IPS DF 4.7 (cell line): ENCODE results near the gene JPT2.
"Not testable (repeated sequence)": the region's sequence is repeated elsewhere in the genome, so short reads cannot be mapped to it uniquely, and the experiment has no call there.

Experiments
- DNase-seq: peaks from one replicate; pipeline ENCODE4 v3.0.0-alpha.2; 2013; ENCODE audit warnings: low spot score; ENCODE audit errors: extremely low read depth

JPT2 gene

GRCh38 chr16:1731603-1732002 is 53.5 kb downstream of the JPT2 start:
- no peak for DNase-seq

DNA sequence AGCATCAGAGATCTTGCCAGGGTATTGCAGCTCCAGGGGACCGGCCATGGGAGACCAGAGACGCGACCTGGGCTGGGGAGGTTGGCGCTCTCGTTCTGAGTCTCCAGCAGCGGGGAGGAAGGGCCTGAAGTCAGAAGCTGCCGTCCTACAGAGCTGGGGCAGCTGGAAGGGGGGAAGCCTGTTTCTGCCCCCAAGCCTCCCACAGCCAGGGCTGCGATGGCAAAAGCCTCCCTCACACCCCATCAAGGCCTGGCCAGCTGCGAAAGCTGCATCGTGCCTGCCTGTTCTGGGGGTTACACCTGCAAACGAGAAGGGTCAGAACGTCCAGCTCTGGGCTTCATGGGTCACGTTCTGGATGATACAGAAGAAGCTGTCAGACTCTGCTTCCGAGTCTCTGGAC is 54.0 kb downstream of the JPT2 start:
- no peak for DNase-seq

DNA sequence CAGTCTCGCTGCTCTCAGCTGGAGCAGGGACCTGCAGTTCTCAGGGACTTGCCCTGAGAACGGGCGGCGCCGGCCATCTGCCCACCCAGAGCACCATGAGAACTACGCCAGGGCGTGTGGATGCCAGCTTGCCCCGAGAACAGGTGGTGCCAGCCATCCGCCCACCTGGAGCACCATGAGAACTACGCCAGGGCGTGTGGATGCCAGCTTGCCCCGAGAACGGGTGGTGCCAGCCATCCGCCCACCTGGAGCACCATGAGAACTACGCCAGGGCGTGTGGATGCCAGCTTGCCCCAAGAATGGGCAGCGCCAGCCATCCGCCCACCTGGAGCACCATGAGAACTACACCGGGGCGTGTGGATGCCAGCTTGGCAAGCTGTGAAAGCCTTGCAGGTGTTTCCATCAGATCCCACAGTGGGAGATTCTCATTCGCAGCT is 54.5 kb downstream of the JPT2 start:
- not testable (repeated sequence) for DNase-seq

DNA sequence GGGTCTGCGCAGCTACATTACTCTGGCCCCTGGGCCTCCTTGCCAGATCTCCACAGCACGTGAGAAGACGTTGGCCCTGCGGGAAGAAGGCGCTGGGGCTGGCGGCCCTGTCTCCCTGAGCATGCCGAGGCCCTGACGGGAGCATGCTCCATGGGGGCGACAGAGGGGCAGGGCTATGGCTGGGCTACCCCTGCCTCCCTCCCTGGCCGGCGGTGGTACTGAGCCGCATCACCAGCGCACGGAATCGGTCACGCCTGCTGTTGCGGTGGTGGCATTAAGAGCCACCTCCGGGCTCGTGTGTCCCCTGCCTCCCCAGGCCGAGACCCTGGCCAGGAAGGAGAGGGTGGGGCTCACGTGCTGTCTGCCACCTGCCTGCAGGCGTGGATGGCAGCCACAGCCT is 56.0 kb downstream of the JPT2 start:
- no peak for DNase-seq

GRCh38 chr16:1734816-1735215 is 56.7 kb downstream of the JPT2 start:
- DNase-seq = no peak

GRCh38 chr16:1740234-1740633 is 62.2 kb downstream of the JPT2 start:
- DNase-seq = no peak

DNA sequence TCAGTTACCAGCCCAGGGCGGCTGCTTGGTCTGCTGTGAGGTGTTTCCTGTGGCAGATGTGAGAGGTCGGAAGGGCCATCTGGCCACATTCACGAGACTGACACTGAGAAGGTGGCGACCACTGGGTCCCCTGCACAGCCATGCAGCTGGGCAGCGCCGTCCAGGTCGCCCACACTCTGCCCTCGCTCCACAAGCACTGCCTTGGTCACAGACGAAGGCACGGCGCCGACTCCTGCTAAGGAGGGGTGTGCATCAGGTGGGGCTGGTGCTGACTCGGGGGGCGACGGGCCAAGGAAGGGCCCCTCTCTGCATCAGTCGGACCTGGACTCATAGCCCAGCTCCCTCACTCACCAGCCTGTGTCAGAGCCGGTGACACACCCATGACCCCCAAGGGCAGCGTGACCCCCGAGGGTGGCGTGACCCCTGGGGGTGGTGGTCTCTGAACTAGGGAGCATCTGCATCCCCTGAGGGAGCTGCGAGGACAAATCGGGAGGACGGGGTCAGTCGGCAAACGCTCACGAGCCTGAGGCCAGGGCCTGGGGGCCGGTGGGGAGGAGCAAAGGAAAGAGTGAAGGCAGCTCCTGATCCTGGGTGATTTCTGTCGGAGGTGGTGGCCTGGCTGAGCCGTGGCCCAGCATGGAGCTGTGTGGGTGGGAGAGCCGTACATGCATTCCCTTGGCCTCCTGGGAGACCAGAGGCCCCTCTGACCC is 62.9 kb downstream of the JPT2 start:
- no peak for DNase-seq

DNA sequence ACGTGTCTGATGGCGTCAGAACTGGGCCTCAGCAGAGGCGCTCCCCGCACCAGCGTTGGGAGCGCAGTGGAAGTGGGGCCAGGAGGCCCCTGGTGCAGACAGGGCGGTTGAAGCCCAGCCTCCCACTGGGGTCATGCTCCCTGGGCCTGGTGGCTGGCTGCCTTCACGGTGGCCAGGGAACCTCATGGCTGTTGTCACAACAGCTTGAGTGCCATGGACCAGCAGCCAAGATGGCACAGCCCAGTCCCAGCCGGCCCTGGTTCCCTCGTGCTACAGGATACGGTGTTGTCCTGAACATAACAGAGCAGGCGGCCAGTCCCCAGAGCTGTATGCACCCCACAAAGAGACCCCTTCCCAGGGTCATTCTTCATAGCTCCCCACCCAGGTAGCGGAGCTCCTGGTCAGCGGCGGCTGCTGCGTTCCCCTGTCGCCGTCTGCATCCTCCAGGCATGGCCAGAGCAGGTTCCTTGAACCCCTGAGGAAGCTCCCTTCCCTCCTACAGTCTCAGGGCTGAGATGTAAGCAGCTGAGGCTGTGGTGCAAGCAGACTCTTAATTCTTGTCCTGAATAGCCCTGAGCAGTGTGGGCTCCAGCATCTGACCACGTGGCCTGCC is 63.6 kb downstream of the JPT2 start:
- DNase-seq = no peak

GRCh38 chr16:1743376-1744337 is 65.6 kb downstream of the JPT2 start:
- no peak for DNase-seq

GRCh38 chr16:1744338-1744840 is 66.3 kb downstream of the JPT2 start:
- no peak for DNase-seq

GRCh38 chr16:1745181-1745899 is 67.3 kb downstream of the JPT2 start:
- DNase-seq = no peak

DNA sequence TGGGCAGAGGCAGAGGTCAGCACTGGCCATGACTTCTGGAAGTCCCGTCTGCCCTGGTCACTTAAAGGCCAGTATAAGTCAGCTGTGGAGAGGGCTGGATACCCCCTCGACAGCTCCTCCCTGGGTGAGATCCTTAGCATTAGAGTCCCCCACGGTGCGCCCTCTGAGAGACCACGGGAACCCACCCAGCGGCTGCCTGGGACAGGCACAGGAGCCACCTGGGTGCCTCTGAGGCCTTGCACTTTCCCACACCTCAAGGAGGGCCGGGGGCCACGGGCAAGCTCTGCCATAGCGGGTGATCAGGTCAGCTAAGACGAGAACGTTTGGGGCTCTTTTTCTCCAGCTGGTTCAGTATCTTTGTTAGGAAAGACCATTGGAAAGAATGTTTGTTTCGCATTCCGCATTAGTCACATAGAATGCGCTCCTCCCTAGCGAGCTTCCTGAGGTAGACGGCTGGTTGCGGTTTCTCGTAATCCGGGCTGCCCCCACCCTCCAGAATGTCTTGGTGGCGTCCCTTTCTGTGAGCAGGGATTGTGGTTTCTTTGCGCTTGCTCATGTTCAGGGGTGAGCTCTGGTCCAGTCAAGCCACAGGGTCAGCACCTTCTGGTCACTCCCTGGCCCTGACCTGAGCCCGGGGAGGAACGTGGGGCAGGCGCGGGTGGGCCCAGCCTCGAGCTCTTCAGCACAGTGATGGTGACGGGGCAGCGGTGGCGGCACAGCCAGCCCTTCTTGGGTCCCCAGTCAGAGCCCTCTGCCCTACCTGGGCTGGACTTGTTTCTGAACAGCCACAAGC is 68.0 kb downstream of the JPT2 start:
- DNase-seq = no peak

- DNase-seq = no peak
Observed at GRCh38 chr16:1746693-1747195, 68.7 kb downstream of the JPT2 start.

DNA sequence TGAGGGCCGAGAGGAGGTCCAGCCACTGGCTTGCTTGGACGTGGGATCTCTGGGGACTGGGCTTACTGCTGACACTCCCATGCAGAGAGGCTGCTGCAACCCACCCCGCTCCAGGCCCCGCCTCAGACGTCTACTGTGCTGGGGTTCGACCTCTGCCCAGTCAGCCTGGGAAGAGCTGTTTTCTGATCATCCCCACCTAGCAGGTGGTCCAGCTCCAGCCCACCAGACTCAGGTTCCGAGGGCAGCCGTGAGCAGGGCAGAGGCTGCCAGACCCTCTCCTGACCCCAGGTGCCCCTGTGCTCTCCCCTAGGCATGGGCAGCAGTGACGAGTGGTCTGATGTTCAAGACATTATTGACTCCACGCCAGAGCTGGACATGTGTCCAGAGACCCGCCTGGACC is 69.9 kb downstream of the JPT2 start:
- no peak for DNase-seq

DNA sequence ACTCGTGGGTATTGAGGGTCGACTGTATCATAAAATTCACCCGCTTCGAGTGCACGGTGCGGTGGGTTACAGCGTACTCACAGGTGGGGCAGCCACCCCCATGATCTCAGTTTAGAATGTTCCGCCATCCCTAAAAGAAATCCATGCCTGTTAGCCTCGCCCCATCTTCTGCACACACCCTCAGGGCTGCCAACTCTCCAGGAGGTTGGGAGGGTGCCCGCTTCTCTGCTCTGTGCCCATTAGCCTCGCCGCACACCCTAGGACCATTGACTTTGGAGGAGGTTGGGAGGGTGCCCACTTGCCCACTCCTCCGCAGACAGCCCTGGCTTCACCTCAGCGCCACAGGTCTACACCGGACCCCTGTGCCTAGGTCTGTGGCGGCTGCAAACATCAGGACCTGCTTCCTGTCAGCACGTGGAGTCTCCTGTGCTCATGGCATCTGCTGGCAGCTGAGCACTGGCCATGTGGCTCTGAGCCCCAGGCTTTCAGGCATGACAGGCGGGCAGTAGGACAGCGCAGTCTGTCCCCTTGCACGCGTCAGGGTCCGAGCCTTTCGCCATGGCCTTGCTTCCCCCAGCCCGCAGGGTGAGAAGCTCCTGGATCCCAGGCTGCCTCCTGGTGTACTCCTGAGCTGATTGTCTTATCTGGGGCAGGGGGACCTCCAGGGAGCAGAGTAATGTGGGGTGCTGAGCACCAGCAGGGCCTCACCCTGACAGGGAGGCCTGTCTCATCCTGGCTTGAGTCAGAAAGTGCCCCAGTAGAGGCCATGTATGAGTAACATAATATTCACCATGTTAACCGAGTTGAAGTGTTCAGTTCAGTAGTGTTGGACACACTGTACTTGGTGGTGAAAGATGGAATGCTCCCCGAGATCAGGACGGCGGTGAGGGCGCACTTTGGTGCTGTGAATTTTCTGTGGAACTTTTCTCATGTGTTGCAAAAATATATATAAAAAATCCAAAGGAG is 71.4 kb downstream of the JPT2 start:
- no peak for DNase-seq
